ENCODE data around the gene NUDT3.
"Not testable (repeated sequence)": the region's sequence is repeated elsewhere in the genome, so short reads cannot be mapped to it uniquely, and the experiment has no call there.

The NUDT3 gene

DNA sequence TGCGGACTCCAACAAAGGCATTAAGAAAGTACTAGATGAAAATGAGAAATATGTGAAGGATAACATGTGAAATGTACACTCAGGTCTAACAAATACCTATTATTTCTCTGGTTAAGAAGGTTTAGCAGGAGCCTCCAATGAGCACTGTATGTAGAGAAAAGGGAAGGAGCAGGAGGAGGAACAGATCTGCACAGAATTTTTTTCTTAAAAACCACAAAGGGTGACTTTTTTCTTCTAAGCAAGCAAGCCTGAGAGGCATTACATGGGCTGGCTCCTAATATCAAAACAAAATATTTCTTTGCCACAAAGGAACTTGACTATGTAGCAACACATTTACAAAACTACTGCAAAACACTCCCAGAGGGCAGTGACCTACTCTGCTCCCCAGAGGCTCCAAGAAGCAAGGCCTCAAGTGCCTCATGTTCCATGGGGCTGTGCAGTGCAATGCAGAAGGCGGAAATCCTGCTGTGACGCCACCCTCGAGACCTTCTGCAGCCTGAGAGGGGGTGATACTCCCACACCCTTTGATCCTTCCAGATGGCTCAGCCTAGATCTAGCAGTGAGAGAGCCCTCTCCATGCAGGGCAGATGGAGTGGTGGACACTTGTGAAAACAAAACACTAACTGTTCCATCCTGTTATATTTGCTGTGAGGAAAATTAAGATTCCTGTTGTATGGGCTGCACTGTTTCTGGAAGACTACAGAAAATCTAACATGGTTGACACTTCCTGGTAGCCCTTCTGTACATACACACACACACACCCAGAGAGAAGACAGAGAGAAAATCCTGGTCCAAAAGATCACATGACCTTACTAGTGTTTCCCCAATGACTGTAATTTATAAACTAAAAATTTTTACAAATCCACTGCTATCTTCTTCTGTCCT is 107.7 kb downstream of the NUDT3 start:
- DNase-seq, result peak; percentile 7 to 51

DNA sequence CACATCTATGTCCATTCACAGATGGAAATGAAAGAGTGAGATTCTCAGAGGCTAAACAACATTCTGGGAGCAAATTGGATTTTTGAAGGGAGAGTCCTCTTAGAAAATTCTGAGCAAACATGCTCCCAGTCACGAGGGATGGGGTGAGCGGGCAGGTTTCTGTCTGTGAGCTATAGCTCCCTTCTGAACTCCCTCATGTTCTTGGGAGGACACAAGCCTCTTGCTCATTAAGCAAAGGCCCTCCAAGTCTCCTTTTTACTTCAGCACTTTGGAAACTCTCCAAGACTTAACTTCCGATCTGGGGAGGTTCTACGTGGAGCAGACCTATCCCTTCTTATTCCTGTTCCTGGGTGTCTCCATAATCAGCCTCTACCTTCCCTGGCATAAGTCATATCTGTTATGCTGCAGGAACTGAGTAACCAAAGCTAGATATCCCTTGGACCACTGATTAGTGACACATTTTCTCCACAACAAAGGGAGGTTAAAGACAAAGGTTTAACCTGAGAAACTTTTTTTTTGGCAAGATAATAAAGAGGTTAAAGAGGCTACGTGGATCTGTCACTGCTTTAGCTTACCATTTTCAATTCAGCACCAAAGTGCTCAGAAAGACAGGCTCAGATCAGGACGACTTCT is 110.7 kb downstream of the NUDT3 start:
- no peak for DNase-seq

DNA sequence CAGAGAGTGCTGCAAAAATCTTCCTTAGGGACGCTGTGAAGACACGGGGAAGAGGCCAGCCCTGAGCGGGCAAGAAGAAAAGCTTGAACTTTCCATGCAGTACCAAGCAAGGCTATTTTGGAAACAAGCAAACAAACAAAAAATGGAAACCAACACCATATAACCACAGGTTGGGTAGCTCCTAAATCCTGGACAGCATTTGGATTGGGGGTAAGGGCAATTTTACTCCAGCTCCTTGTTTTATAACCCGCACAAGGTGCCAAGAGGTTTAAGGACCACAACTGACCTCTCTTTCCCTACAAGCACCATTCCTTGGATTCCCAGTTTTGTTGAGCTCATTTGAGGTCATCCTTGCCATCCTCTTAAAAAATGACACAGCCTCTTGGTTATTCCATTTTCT is 112.3 kb downstream of the NUDT3 start:
- DNase-seq, result no peak

DNA sequence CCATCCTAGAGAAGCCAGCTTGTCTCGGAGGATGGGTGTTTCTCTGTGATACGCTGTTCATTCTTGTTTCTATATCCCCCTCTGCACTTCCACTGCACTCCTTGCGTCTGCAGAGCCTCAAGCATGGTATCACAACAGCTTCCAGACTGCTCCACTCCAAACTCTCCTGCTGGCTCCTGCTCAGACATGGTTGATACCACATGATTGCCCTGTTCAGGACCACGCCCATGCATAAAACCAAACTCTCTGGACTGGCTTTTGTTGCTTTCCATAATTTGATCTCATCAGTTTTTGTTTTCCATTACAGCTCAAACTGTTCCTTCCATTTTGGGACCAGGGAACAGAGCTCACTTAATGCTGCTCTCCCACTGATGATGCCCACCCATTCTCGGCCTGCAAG is 113.6 kb downstream of the NUDT3 start:
- no peak for DNase-seq

DNA sequence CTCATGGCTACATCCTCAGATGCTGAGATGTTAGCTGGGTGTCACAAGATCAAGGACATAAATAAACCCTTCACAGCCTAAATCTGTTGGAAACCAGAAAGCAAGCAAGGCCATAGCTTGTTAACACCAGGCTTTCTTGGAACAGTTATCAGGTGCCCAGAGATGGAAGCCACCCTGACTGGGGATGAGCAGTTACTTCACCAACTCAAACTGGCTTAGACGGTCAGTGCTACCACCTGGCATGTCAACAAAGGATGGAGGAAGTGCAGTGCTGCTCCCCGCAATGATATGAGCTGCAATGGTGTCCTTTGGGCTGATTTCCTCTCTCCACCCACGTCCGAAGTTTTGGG is 114.7 kb downstream of the NUDT3 start:
- no peak for DNase-seq

DNA sequence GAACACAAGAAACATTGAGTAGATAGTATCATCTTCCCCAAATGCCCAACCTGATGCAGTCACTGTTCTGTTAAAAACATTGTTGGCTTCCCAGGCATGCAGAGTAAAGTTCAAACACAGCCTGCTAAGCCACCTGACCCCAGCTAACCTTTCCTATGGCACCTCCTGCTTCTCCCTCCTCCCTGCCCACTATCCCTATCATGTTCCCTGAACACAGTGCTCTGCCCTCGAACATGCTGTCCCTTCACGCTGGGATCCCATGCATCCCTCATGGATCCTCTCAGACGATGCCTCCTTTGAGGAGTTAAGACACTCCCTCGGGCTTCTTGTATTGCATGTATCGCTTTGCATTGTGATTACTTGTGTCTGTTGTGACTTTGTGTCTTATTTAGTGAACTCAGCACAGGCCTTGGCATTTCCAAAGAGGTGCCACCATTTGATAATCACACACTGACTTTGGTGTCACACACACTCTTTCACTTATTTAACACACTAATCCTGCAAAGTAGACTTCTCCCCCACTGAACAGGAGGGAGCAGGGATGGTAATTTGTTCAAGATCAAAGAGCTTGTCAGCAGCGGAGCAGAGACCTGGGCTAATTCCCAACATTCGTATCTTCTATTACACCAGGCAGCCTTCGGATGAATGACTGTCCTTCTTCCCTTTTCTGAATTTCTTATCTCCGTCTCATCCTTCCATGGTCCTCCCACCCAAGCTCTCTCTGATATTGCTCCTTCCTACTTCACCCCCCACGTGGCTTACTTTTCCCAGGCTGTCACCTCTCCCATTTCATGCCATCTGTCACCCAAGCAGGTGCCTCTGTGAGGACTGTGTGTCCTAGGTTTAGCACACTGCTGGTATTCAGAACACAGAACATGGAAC is 115.3 kb downstream of the NUDT3 start:
- DNase-seq, result no peak

DNA sequence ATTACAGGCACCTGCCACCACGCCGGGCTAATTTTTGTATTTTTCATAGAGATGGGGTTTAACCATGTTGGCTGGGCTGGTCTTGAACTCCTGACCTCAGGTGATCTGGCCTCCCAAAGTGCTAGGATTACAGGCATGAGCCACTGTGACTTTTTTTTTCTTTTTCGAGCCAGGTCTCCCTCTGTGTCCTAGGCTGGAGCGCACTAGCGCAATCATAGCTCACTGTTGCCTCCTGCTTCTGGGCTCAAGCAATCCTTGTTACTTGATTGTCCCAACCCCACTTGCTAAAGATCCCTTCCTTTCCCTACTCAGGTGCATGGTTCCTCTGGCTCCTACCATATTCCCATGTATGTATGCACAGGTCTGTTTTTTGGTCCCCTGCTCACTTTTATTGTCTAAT is 116.3 kb downstream of the NUDT3 start:
- no peak for DNase-seq

DNA sequence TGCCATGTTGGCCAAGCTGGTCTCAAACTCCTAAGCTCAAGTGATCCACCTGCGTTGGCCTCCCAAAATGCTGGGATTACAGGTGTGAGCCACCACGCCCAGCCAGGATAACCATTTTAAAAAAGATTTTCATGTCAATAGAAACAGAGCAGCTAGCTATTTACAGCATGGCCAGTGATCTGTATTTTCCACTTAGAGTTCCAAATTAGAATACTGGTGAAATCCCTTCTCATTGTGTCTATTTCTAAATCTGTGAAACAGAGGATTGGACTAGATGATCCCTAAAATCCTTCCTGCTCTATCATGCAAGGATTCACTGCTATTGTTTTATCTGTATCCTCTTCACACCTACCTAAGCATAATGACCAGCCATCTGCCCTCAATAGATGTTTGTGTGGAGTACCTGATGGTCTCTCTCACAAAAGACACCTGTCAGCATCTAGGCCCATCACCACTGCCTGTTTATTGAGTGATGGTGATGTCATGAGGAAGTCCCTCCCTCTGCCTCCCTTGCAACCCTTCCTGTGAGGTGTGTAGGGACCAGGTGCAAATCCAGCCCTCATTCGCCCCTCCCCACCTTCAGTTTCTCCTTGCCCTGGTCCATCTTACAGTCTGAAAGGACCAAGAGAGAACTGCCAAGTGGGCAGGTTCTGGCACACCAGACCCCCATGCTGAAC is 117.2 kb downstream of the NUDT3 start:
- no peak for DNase-seq

DNA sequence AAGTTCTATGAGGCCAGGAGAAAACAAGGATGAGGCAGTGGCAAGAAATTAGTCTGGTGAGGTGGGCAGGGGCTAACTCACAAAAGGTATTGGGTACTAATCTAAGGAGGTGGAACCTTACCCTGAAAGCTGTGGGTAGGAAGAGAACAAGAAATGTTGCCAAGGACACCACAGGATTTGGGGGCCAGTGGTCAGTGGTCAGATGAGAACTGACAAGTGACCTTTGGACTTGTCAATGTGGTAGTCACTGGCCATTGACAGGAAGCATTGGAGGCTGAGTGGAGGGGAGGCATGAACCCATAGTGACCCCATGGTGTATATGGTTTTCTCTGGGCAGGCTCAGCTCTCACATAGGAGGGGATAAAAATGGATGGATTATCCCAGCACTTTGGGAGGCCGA is 118.3 kb downstream of the NUDT3 start:
- DNase-seq, result no peak

DNA sequence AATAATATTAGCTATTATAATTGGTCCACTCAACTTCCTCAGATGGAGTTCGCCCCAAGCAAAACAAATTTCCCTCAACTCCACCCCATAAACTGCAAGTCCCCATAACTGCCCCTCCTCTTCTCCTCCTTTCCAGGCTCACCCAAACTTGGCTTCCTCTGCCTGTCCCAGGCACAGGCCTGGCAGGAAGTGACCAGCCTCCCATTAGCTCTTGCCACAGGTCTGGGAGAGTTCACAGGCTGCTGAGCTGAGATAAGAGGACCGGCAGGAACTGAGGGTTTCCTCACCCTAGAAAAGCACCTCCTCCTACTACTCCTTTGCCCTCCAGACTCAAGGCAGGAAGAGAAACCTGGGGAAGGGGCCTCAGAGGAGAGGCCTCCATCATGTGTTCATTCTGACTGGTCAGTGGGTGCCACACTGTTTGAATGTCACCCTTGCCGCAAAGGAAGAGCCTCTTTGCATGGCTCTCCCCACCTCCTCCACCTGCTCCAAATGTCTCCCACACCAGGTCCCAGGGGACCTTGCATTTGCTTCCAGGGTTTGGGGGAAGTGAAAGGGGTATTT is 119.1 kb downstream of the NUDT3 start:
- peak in 1 of 2 donors; percentile 19 for DNase-seq

DNA sequence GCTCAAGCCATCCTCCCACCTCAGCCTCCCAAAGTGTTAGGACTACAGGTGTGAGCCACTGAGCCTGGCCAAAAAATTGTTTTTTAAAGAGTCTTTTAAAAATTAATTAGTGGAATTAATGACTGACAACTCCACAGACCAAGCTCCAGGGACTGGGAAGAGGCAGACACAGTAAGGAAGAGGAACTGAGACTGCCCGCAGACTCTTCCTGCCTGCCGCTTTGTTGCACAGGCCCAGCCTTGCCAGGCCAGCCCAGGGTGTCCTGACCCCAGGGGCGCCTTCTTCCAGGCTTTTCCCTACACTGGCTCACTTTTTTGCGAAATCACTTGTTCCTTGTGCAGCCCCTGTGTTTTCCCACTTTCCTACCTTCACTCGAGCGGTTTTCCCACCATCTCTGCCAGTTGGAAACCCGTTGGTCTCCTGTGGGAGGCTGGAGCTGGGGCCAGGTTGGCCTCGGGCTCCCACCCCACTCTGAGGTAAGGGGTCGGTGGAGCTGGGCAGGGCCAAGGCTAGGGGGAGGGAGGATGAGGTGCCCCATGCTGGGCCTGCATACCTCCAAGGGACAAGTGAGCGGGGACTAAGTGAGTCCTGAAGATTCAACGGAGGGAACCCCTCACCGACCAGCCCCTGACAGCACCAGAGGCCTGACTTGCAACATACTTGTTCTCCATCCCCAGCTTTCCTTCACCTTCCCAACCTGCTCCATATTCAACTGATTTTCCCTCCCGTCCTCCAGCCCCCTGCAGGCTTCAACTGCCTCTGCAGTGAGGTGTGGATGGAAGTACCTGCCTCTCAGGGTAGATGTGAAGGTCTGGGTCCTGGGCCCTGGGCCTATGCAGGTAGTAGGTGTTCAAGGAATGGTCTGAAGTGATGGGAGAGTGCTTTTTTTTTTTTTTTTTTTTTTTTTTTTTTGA is 120.2 kb downstream of the NUDT3 start:
- DNase-seq, result no peak

DNA sequence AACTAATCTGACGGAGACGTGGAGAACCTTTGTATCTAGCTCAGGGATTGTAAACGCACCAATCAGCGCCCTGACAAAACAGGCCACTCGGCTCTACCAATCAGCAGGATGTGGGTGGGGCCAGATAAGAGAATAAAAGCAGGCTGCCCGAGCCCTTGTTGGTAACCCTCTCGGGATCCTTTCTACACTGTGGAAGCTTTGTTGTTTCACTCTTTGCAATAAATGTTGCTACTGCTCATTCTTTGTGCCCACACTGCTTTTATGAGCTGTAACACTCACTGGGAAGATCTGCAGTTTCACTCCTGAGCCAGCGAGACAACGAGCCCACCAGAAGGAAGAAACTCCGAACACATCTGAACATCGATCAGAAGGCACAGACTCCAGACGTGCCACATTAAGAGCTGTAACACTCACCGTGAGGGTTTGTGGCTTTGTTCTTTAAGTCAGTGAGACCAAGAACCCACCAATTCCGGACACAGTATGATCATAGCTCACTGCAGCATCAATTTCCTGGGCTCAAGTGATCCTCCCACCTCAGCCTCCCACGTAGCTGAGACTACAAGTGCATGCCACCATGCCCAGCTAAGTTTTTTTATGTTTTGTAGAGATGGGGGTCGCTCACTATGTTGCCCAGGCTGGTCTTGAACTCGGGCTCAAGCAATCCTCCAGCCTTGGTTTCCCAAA is 122.7 kb downstream of the NUDT3 start:
- DNase-seq, result peak in 1 of 2 donors; percentile 7

DNA sequence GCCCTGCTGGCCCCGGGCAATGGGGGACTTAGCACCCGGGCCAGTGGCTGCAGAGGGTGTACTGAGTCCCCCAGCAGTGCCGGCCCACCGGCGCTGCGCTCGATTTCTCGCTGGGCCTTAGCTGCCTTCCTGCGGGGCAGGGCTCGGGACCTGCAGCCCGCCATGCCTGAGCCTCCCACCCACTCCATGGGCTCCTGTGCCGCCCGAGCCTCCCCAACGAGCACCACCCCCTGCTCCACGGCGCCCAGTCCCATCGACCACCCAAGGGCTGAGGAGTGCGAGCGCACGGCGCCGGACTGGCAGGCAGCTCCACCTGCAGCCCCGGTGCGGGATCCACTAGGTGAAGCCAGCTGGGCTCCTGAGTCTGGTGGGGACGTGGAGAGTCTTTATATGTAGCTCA is 123.3 kb downstream of the NUDT3 start:
- DNase-seq, result not testable (repeated sequence)

DNA sequence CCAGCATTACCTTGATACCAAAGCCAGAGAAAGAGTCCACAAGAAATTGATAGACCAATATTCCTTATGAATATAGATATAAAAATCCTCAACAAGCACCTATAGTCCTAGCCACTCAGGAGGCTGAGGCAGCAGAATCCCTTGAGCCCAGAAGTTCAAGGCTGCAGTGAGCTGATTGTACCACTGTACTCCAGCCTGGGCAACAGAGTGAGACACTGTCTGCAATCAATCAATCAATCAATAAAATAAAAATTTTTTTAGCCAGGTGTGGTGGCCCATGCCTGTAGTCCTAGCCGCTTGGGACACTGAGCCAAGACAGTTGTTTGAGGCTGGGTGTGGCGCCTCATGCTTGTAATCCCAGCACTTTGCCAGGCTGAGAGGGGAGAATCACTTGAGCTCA is 124.7 kb downstream of the NUDT3 start:
- no peak for DNase-seq

DNA sequence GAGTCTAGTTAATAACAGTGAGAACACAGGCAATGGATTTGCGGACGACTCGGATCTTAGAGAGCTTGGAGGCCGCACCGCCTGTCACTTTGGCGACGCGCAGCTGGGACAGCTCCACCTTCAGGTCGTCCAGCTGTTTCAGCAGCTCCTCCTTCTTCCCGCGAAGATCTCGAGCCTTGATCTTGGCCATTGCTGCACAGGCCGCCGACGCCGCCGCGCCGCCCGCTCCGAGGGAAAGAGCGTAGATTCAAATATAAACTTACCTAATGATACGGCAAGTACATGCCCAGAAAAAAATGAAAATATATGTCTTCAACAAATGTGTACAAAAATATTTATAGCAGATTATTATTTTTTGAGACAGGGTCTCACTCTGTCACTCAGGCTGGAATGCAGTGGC is 129.0 kb downstream of the NUDT3 start:
- DNase-seq, result not testable (repeated sequence)

DNA sequence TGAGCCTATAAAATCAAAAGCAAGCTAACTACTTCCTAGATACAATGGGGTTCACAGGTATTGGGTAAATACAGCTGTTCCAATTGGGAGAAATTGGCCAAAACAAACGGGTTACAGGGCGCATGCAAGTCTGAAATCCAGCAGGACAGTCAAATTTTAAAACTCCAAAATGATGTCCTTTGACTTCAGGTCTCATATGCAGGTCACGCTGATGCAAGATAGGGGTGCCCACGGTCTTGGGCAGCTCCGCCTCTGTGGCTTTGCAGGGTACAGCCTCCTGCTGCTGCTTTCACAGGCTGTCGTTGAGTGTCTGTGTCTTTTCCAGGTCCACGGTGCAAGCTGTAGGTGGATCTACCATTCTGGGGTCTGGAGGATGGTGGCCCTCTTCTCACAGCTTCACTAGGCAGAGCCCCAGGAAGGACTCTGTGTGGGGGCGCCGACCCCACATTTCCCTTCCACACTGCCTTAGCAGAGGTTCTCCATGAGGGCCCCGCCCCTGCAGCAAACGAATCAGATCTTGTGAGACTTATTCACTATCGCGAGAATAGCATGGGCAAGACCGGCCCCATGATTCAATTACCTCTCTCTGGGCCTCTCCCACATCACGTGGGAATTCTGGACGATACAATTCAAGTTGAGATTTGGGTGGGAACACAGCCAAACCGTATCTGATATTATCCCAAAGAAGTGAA is 131.7 kb downstream of the NUDT3 start:
- DNase-seq, result no peak

DNA sequence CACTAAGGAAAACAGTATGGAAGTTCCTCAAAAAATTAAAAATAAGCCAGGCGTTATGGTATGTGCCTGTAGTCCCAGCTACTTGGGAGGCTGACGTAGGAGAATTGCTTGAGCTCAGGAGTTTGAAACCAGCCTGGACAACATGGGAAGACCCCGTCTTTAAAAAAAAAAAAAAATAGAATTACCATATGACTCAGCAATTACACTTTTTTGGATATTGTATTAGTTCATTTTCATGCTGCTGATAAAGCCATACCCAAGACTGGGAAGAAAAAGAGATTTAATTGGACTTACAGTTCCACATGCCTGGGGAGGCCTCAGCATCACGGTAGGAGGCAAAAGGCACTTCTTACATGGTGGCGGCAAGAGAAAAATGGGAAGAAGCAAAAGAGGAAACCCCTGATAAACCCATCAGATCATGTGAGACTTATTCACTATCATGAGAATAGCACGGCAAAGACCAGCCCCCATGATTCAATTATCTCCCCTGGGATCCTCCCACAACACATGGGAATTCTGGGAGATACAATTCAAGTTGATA is 132.9 kb downstream of the NUDT3 start:
- DNase-seq, result no peak

DNA sequence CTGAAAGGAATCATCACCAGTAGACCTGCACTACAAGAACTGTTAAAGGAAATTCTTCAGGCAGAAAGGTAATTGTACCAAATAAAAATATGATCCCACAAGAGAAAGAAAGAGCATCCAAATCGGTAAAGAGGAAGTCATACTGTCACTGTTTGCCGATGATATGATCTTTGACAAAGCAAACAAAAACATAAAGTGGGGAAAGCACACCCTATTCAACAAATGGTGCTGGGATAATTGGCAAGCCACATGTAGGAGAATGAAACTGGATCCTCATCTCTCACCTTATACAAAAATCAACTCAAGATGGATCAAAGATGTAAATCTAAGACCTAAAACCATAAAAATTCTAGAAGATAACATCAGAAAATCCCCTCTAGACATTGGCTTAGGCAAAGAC is 140.1 kb downstream of the NUDT3 start:
- not testable (repeated sequence) for DNase-seq

DNA sequence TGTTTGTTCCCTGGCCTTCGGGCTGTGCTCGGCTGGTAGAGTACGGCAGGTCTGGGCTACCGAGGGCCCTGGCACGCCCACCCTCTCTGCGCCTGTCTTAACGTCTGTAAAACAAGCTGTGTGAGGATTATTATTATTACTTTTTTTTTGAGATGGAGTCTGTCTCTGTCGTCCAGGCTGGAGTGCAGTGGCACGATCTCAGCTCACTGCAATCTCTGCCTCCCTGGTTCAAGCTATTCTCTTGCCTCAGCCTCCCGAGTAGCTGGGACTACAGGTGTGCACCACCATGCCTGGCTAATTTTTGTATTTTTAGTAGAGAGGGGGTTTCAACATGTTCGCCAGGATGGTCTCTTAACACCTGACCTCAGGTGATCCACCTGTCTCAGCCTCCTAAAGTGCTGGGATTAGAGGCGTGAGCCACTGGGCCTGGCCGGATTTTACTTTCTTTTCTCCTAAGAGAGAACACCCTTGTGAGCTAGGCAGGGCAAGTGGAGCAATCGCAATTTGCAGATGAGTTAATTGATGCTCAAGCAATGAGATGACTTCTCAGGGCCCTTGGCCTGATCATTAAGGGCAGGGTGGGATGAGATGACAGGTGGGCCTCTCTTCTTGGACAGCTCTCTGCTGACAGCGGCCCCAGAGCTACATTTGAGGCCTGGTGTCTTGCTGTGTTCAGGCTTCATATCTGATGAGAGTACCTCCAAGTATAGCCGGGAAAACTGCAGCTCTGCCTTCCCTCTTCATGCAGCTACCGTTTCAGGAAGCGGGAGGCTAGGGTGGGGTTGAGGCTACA is 142.8 kb downstream of the NUDT3 start:
- DNase-seq, result no peak
